Measurements from ENCODE around the gene MBP.

GRCh38 chr18:77025123-77025522, 107.5 kb downstream of the MBP start:
- TF ChIP-seq CTCF (IDR thresholded peaks at IDR 0.05; ENCODE audit: low read length) (no peak), EZH2 (IDR thresholded peaks at IDR 0.05; ENCODE audit: borderline replicate concordance, low read length) (no peak)
